ENCODE results near the gene METTL3.

Gene METTL3

GRCh38 chr14:21476523-21476924, 34.6 kb downstream of the METTL3 start:
- DNase-seq (ENCODE audit: low spot score): peak; percentile 48

GRCh38 chr14:21475767-21476522, 35.2 kb downstream of the METTL3 start:
- DNase-seq (ENCODE audit: low spot score): no peak

- no peak for DNase-seq (ENCODE audit: low spot score)
These were observed 43.5 kb downstream of the METTL3 start for GRCh38 chr14:21467616-21468015.

- peak; percentile 92 for DNase-seq (ENCODE audit: low spot score)
These were observed 55.0 kb downstream of the METTL3 start, which contains the start of gene CHD8 for GRCh38 chr14:21455912-21456667. TSS of gene CHD8 (minus strand) at chr14:21456123. CDS start at chr14:21431643, 24,480 bp downstream.

GRCh38 chr14:21455592-21455911, 55.6 kb downstream of the METTL3 start:
- no peak for DNase-seq (ENCODE audit: low spot score)

GRCh38 chr14:21454843-21455544, 56.1 kb downstream of the METTL3 start:
- DNase-seq (ENCODE audit: low spot score): no peak

- DNase-seq (ENCODE audit: low spot score): no peak
These were observed 61.3 kb downstream of the METTL3 start for GRCh38 chr14:21449899-21450216.
